Measurements from ENCODE around the gene TCF19. TPM values are rescaled to one million over a fixed set of nuclear protein-coding genes. Genes with fewer than 3 reads are reported as not detected.
A peak's percentile ranks its signal among the peaks of the same experiment; 100 is the strongest.

Gene TCF19
- total and polyA plus RNA-seq, 2 donors (not counting 3 experiments of a cell fraction or from before 2014, with no cell fraction given), result 13.9 to 31.7 TPM

DNA sequence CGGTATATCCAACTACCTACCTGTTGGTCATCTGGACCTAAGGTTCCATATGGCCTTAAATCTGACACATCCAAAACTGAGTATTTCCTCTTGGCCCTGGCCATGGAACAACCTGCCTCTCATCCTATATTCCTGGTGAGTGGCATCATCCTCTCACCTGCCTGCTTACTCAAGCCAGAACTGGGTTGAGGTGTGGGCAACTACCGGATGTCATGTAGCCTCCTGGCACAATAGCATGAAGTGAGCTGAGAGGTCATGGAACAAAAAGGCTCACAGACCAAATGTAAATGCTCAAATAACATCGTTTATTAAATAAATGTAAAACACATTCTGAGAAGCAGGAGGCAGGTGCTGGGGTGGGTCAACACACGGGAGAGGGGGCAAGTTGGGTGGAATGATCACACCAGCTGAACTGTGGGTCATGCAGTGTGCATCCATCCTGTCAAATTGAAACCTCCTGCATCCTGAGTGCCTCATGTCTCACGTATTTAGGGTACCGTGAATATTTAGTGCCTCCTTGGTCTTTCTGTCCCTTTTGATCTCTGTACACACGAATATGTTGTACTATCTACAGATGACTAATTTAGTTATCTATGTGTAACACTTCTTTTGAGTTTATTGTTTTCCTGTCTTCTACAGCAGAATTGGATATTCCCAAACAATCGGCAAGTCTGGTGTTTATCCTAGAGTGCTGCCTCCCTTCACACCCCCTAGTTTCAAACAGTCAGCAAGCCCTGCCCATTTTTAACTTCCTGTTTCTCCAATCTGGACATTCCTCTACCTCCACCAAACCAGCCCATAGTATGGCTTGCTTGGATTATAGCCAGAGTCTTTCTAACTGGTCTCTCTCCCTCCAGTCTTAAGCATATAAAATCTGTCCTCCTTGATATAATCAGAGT is 20.0 kb downstream of the TCF19 start:
- no peak overlapping the region for H3K9ac ChIP-seq (replicated peaks; ENCODE audit: extremely low read depth, insufficient read depth, low read length)
- no peaks in the 10 kb centered on the region for H3K9me3 ChIP-seq (replicated peaks; ENCODE audit: control insufficient read depth, insufficient read depth, low read length)
- POLR2A ChIA-PET, result no interaction called here
- H2AFZ ChIP-seq (ENCODE audit: low read depth, low read length), result peak overlapping the region; percentile 47
- TF ChIP-seq MYC (IDR thresholded peaks at IDR 0.05; ENCODE audit: low read depth, low read length), result no peak
- no peak for TF ChIP-seq FOS (IDR thresholded peaks at IDR 0.05; ENCODE audit: borderline replicate concordance, insufficient read depth, low read length)
- no peak for TF ChIP-seq POLR2A (IDR thresholded peaks at IDR 0.05; ENCODE audit: low read depth, low read length)
- TF ChIP-seq, protein P1, sequence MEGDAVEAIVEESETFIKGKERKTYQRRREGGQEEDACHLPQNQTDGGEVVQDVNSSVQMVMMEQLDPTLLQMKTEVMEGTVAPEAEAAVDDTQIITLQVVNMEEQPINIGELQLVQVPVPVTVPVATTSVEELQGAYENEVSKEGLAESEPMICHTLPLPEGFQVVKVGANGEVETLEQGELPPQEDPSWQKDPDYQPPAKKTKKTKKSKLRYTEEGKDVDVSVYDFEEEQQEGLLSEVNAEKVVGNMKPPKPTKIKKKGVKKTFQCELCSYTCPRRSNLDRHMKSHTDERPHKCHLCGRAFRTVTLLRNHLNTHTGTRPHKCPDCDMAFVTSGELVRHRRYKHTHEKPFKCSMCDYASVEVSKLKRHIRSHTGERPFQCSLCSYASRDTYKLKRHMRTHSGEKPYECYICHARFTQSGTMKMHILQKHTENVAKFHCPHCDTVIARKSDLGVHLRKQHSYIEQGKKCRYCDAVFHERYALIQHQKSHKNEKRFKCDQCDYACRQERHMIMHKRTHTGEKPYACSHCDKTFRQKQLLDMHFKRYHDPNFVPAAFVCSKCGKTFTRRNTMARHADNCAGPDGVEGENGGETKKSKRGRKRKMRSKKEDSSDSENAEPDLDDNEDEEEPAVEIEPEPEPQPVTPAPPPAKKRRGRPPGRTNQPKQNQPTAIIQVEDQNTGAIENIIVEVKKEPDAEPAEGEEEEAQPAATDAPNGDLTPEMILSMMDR (IDR thresholded peaks at IDR 0.05; ENCODE audit: extremely low read depth in 1 of 2, insufficient read depth in 1 of 2, low read depth in 1 of 2, low read length in 2 of 2), result no peak
- no peak for TF ChIP-seq MAX (IDR thresholded peaks at IDR 0.05; ENCODE audit: insufficient read depth, insufficient read length)
- no peak for TF ChIP-seq EZH2 (IDR thresholded peaks at IDR 0.05; ENCODE audit: borderline replicate concordance, low read depth, low read length, severe bottlenecking)
- TF ChIP-seq GATA2 (IDR thresholded peaks at IDR 0.05; ENCODE audit: insufficient read depth, insufficient read length, low read depth, low read length), result no peak
- TF ChIP-seq JUN (IDR thresholded peaks at IDR 0.05; ENCODE audit: borderline replicate concordance, insufficient read depth, insufficient read length, low read depth), result no peak
- no peak for TF ChIP-seq POLR2AphosphoS5 (IDR thresholded peaks at IDR 0.05; ENCODE audit: insufficient read depth, low read depth, low read length)
- no peaks in the 10 kb centered on the region for H4K20me1 ChIP-seq (replicated peaks; ENCODE audit: control insufficient read depth, extremely low read depth, insufficient read depth, low read length)
- peaks cover 6% of the 10 kb centered on the region for H3K4me1 ChIP-seq (ENCODE audit: control insufficient read depth, extremely low read depth, insufficient read depth, low read length)
- no peaks in the 10 kb centered on the region for H3K9me1 ChIP-seq (replicated peaks; ENCODE audit: control insufficient read depth, extremely low read depth, insufficient read depth, low read length)
- BruUV-seq (replicated peaks), result no TSS peak
- H3K4me3 ChIP-seq (replicated peaks in 1 of 3; ENCODE audit: insufficient read depth in 1 of 3, low read depth in 1 of 3, low read length in 3 of 3), result no peak overlapping the region
- DNase-seq (ENCODE audit: low read depth, low spot score), result peak; percentile 29
- peak; percentile 70 for FAIRE-seq
- H3K4me2 ChIP-seq (ENCODE audit: insufficient read depth, low read length), result no peak overlapping the region
- intact Hi-C loops (cut with micrococcal nuclease) (no loop called here), dilution Hi-C loops (cut with MboI; ENCODE audit: extremely low pct_ligation_motif_present, low sequenced_read_pairs) (no loop called here)
- H3K36me3 ChIP-seq (ENCODE audit: control insufficient read depth in 2 of 2, extremely low read depth in 1 of 2, insufficient read depth in 2 of 2, low read length in 2 of 2), result no peaks in the 10 kb centered on the region
- CTCF ChIA-PET, result interaction anchor here (1.2 kb wide), 1 partner anchor 41 kb away, joined by 3 read pairs; no protein-coding TSS in a partner anchor
- H3K79me2 ChIP-seq (ENCODE audit: control insufficient read depth, insufficient read depth, low read length), result no peaks in the 10 kb centered on the region
- no peak overlapping the region for H3K27ac ChIP-seq (ENCODE audit: insufficient read depth, low read depth, low read length)
- no peaks in the 10 kb centered on the region for H3K27me3 ChIP-seq (ENCODE audit: control insufficient read depth in 2 of 2, insufficient read depth in 2 of 2, low read length in 2 of 2)

Measured in endothelial cell of umbilical vein (primary cell).